ENCODE data around the gene WWOX.

GRCh38 chr16:78389009-78389498 is 289.6 kb downstream of the WWOX start:
- TF ChIP-seq PATZ1 (CRISPR knock-in tag; IDR thresholded peaks at IDR 0.05; ENCODE audit: borderline replicate concordance) = no peak
- TF ChIP-seq ARNTL (CRISPR knock-in tag; IDR thresholded peaks at IDR 0.05; ENCODE audit: borderline replicate concordance, low read depth) = no peak
- TF ChIP-seq CREB5 (CRISPR knock-in tag; IDR thresholded peaks at IDR 0.05; ENCODE audit: low read depth) = no peak
- no peak for TF ChIP-seq ZC3H10 (CRISPR knock-in tag; IDR thresholded peaks at IDR 0.05)
- TF ChIP-seq RARB (CRISPR knock-in tag; IDR thresholded peaks at IDR 0.05) = no peak
- no peak for TF ChIP-seq CSDC2 (CRISPR knock-in tag; IDR thresholded peaks at IDR 0.05)
- no peak for TF ChIP-seq ZNF565 (CRISPR knock-in tag; conservative IDR thresholded peaks at IDR 0.05; ENCODE audit: low read depth)
- TF ChIP-seq GLIS3 (CRISPR knock-in tag; IDR thresholded peaks at IDR 0.05) = no peak
- TF ChIP-seq TOX (CRISPR knock-in tag; IDR thresholded peaks at IDR 0.05; ENCODE audit: borderline replicate concordance) = no peak
- no peak for TF ChIP-seq CSRNP3 (CRISPR knock-in tag; IDR thresholded peaks at IDR 0.05)
- TF ChIP-seq OSR1 (CRISPR knock-in tag; IDR thresholded peaks at IDR 0.05) = no peak

Measured in SK-N-SH treated with all-trans-retinoic acid at 6 μM for 48 hours (cell line).